ENCODE measurements around the gene ARHGAP26.
"Not testable (repeated sequence)": the region's sequence is repeated elsewhere in the genome, so short reads cannot be mapped to it uniquely, and the experiment has no call there.

DNA sequence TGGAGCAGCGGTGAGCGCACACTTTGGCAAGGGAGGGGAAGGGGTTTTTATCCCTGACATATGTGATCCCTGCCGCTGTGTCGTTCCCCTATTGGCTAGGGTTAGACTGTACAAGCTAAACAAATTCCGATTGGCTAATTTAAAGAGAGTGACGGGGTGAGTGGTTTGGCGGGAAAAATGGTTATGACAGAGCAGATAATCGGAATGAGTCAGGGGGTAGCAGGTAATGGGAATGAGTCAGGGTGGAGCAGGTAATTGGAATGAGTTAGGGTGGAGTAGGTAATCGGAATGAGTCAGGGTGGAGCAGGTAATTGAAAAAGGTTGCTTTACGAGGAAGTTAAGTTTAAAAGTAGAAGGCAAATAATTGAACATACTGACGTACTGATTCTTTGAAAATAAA lies 318.5 kb downstream of the ARHGAP26 start:
- TF ChIP-seq, protein P1, sequence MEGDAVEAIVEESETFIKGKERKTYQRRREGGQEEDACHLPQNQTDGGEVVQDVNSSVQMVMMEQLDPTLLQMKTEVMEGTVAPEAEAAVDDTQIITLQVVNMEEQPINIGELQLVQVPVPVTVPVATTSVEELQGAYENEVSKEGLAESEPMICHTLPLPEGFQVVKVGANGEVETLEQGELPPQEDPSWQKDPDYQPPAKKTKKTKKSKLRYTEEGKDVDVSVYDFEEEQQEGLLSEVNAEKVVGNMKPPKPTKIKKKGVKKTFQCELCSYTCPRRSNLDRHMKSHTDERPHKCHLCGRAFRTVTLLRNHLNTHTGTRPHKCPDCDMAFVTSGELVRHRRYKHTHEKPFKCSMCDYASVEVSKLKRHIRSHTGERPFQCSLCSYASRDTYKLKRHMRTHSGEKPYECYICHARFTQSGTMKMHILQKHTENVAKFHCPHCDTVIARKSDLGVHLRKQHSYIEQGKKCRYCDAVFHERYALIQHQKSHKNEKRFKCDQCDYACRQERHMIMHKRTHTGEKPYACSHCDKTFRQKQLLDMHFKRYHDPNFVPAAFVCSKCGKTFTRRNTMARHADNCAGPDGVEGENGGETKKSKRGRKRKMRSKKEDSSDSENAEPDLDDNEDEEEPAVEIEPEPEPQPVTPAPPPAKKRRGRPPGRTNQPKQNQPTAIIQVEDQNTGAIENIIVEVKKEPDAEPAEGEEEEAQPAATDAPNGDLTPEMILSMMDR (IDR thresholded peaks at IDR 0.05; ENCODE audit: low read depth, low read length, missing input control), result not testable (repeated sequence)
- TF ChIP-seq EGR1 (IDR thresholded peaks at IDR 0.05; ENCODE audit: low read depth in 2 of 2); SP1 (IDR thresholded peaks at IDR 0.05); RXRA (IDR thresholded peaks at IDR 0.05): not testable (repeated sequence)
- TF ChIP-seq, protein P2, sequence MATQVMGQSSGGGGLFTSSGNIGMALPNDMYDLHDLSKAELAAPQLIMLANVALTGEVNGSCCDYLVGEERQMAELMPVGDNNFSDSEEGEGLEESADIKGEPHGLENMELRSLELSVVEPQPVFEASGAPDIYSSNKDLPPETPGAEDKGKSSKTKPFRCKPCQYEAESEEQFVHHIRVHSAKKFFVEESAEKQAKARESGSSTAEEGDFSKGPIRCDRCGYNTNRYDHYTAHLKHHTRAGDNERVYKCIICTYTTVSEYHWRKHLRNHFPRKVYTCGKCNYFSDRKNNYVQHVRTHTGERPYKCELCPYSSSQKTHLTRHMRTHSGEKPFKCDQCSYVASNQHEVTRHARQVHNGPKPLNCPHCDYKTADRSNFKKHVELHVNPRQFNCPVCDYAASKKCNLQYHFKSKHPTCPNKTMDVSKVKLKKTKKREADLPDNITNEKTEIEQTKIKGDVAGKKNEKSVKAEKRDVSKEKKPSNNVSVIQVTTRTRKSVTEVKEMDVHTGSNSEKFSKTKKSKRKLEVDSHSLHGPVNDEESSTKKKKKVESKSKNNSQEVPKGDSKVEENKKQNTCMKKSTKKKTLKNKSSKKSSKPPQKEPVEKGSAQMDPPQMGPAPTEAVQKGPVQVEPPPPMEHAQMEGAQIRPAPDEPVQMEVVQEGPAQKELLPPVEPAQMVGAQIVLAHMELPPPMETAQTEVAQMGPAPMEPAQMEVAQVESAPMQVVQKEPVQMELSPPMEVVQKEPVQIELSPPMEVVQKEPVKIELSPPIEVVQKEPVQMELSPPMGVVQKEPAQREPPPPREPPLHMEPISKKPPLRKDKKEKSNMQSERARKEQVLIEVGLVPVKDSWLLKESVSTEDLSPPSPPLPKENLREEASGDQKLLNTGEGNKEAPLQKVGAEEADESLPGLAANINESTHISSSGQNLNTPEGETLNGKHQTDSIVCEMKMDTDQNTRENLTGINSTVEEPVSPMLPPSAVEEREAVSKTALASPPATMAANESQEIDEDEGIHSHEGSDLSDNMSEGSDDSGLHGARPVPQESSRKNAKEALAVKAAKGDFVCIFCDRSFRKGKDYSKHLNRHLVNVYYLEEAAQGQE (IDR thresholded peaks at IDR 0.05), result not testable (repeated sequence)
- TF ChIP-seq, protein P3, sequence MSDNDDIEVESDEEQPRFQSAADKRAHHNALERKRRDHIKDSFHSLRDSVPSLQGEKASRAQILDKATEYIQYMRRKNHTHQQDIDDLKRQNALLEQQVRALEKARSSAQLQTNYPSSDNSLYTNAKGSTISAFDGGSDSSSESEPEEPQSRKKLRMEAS (IDR thresholded peaks at IDR 0.05), result not testable (repeated sequence)

All from liver (tissue), 3 donors.